ENCODE results near the gene ARHGAP11B.
A peak's percentile ranks its signal among the peaks of the same experiment; 100 is the strongest.
"Not testable (repeated sequence)": the region's sequence is repeated elsewhere in the genome, so short reads cannot be mapped to it uniquely, and the experiment has no call there.

The ARHGAP11B gene
- 2.3 reads per million, percentile 11 among the genes with 10 or more reads in this experiment for total RNA-seq

- not testable (repeated sequence) for H3K27me3 Mint-ChIP-seq; H3K9me3 Mint-ChIP-seq; H3K36me3 Mint-ChIP-seq; H3K4me1 ChIP-seq (ENCODE audit: control insufficient read depth in 2 of 2, insufficient read depth in 2 of 2, low read length in 2 of 2); H3K27me3 ChIP-seq (ENCODE audit: control insufficient read depth in 2 of 2, insufficient read depth in 2 of 2, low read length in 2 of 2); H3K9me3 ChIP-seq (ENCODE audit: control insufficient read depth in 2 of 3, low read length in 3 of 3); H3K36me3 ChIP-seq (ENCODE audit: control insufficient read depth in 2 of 3, insufficient read depth in 3 of 3, low read length in 3 of 3)
- Histone ChIP-seq H3K27ac (ENCODE audit: low read depth, low read length) (peak within 1 kb of the TSS; percentile 89), H3K4me3 (ENCODE audit: low read length) (peak within 1 kb of the TSS; percentile 69)
- DNase-seq, result peak; percentile 85 to 97 (median 96)
- ChIA-PET POLR2A (interaction anchor here (0.6 kb wide), 1 partner anchor 639 kb away, joined by 3 read pairs; no protein-coding TSS in a partner anchor), CTCF (interaction anchor here (0.6 kb wide), 1 partner anchor 849 kb away, joined by 3 read pairs; no protein-coding TSS in a partner anchor)
- Mint-ChIP-seq H3K27ac (peak within 1 kb of the TSS; percentile 90 to 100 (median 98)), H3K4me3 (peak within 1 kb of the TSS; percentile 92 to 100 (median 98)), H3K4me1 (peaks cover 4 to 28% (median 21%) of the 10 kb centered on the region in 7 donors)
- ATAC-seq, result peak; percentile 99
- intact Hi-C loops (cut with micrococcal nuclease), result loop anchor here in 1 of 2 donors (5.0 to 10.0 kb wide), 3 partner anchors 702 to 1242 kb away; partner anchors contain the start of gene KLF13
These were observed at the start of gene ARHGAP11B for GRCh38 chr15:30625436-30626193. TSS of gene ARHGAP11B (plus strand) at chr15:30626128.

- intact Hi-C loops (cut with micrococcal nuclease); H3K4me3 ChIP-seq (ENCODE audit: low read length); H3K4me1 ChIP-seq (ENCODE audit: control insufficient read depth in 2 of 2, insufficient read depth in 2 of 2, low read length in 2 of 2); CTCF ChIA-PET; H3K27ac ChIP-seq (ENCODE audit: low read depth, low read length); H3K27me3 Mint-ChIP-seq; DNase-seq; H3K27me3 ChIP-seq (ENCODE audit: control insufficient read depth in 2 of 2, insufficient read depth in 2 of 2, low read length in 2 of 2); H3K4me3 Mint-ChIP-seq; POLR2A ChIA-PET; H3K27ac Mint-ChIP-seq; H3K9me3 ChIP-seq (ENCODE audit: control insufficient read depth in 2 of 3, low read length in 3 of 3); H3K9me3 Mint-ChIP-seq; H3K36me3 ChIP-seq (ENCODE audit: control insufficient read depth in 2 of 3, insufficient read depth in 3 of 3, low read length in 3 of 3); H3K36me3 Mint-ChIP-seq; H3K4me1 Mint-ChIP-seq: not testable (repeated sequence)
- ATAC-seq, result peak; percentile 67
These were observed 46.4 kb upstream of the ARHGAP11B start for GRCh38 chr15:30579394-30579970.

GRCh38 chr15:30580716-30581115 lies 45.2 kb upstream of the ARHGAP11B start:
- H3K4me1 Mint-ChIP-seq; H3K36me3 Mint-ChIP-seq; H3K36me3 ChIP-seq (ENCODE audit: control insufficient read depth in 2 of 3, insufficient read depth in 3 of 3, low read length in 3 of 3); H3K9me3 Mint-ChIP-seq; H3K9me3 ChIP-seq (ENCODE audit: control insufficient read depth in 2 of 3, low read length in 3 of 3); H3K27me3 ChIP-seq (ENCODE audit: control insufficient read depth in 2 of 2, insufficient read depth in 2 of 2, low read length in 2 of 2); DNase-seq; POLR2A ChIA-PET; H3K27ac ChIP-seq (ENCODE audit: low read depth, low read length); H3K4me1 ChIP-seq (ENCODE audit: control insufficient read depth in 2 of 2, insufficient read depth in 2 of 2, low read length in 2 of 2); H3K4me3 Mint-ChIP-seq; ATAC-seq; intact Hi-C loops (cut with micrococcal nuclease); H3K4me3 ChIP-seq (ENCODE audit: low read length); CTCF ChIA-PET; H3K27ac Mint-ChIP-seq; H3K27me3 Mint-ChIP-seq: not testable (repeated sequence)

GRCh38 chr15:30598953-30599352 lies 27.0 kb upstream of the ARHGAP11B start:
- intact Hi-C loops (cut with micrococcal nuclease); H3K36me3 ChIP-seq (ENCODE audit: control insufficient read depth in 2 of 3, insufficient read depth in 3 of 3, low read length in 3 of 3); H3K4me3 ChIP-seq (ENCODE audit: low read length); ATAC-seq; H3K27me3 Mint-ChIP-seq; H3K36me3 Mint-ChIP-seq; H3K4me3 Mint-ChIP-seq; H3K27me3 ChIP-seq (ENCODE audit: control insufficient read depth in 2 of 2, insufficient read depth in 2 of 2, low read length in 2 of 2); H3K9me3 Mint-ChIP-seq; POLR2A ChIA-PET; H3K4me1 ChIP-seq (ENCODE audit: control insufficient read depth in 2 of 2, insufficient read depth in 2 of 2, low read length in 2 of 2); H3K4me1 Mint-ChIP-seq; H3K9me3 ChIP-seq (ENCODE audit: control insufficient read depth in 2 of 3, low read length in 3 of 3); H3K27ac Mint-ChIP-seq; H3K27ac ChIP-seq (ENCODE audit: low read depth, low read length); CTCF ChIA-PET: not testable (repeated sequence)
- DNase-seq, result peak in 4 of 9 donors; percentile 1 to 18 (median 7)

- H3K4me1 ChIP-seq (ENCODE audit: control insufficient read depth in 2 of 2, insufficient read depth in 2 of 2, low read length in 2 of 2); H3K27ac Mint-ChIP-seq; intact Hi-C loops (cut with micrococcal nuclease); CTCF ChIA-PET; H3K9me3 ChIP-seq (ENCODE audit: control insufficient read depth in 2 of 3, low read length in 3 of 3); POLR2A ChIA-PET; H3K4me1 Mint-ChIP-seq; H3K27me3 ChIP-seq (ENCODE audit: control insufficient read depth in 2 of 2, insufficient read depth in 2 of 2, low read length in 2 of 2); ATAC-seq; H3K27me3 Mint-ChIP-seq; H3K27ac ChIP-seq (ENCODE audit: low read depth, low read length); H3K4me3 ChIP-seq (ENCODE audit: low read length); H3K9me3 Mint-ChIP-seq; DNase-seq; H3K4me3 Mint-ChIP-seq; H3K36me3 Mint-ChIP-seq; H3K36me3 ChIP-seq (ENCODE audit: control insufficient read depth in 2 of 3, insufficient read depth in 3 of 3, low read length in 3 of 3): not testable (repeated sequence)
These were observed 22.1 kb upstream of the ARHGAP11B start, which contains the start of gene GOLGA8H for GRCh38 chr15:30603796-30604195. TSS of gene GOLGA8H (plus strand) at chr15:30604028. CDS start at chr15:30604126, 98 bp downstream.

GRCh38 chr15:30612271-30612670 lies 13.7 kb upstream of the ARHGAP11B start:
- H3K9me3 ChIP-seq (ENCODE audit: control insufficient read depth in 2 of 3, low read length in 3 of 3); H3K4me1 ChIP-seq (ENCODE audit: control insufficient read depth in 2 of 2, insufficient read depth in 2 of 2, low read length in 2 of 2); CTCF ChIA-PET; H3K27ac Mint-ChIP-seq; H3K36me3 ChIP-seq (ENCODE audit: control insufficient read depth in 2 of 3, insufficient read depth in 3 of 3, low read length in 3 of 3); H3K36me3 Mint-ChIP-seq; POLR2A ChIA-PET; H3K4me3 Mint-ChIP-seq; DNase-seq; H3K9me3 Mint-ChIP-seq; H3K4me1 Mint-ChIP-seq; H3K27ac ChIP-seq (ENCODE audit: low read depth, low read length); H3K27me3 ChIP-seq (ENCODE audit: control insufficient read depth in 2 of 2, insufficient read depth in 2 of 2, low read length in 2 of 2); intact Hi-C loops (cut with micrococcal nuclease); H3K4me3 ChIP-seq (ENCODE audit: low read length); ATAC-seq; H3K27me3 Mint-ChIP-seq: not testable (repeated sequence)

- H3K27me3 Mint-ChIP-seq; H3K9me3 ChIP-seq (ENCODE audit: control insufficient read depth in 2 of 3, low read length in 3 of 3); POLR2A ChIA-PET; H3K4me3 ChIP-seq (ENCODE audit: low read length); H3K4me1 ChIP-seq (ENCODE audit: control insufficient read depth in 2 of 2, insufficient read depth in 2 of 2, low read length in 2 of 2); H3K27ac ChIP-seq (ENCODE audit: low read depth, low read length); H3K9me3 Mint-ChIP-seq; ATAC-seq; H3K27me3 ChIP-seq (ENCODE audit: control insufficient read depth in 2 of 2, insufficient read depth in 2 of 2, low read length in 2 of 2); H3K36me3 ChIP-seq (ENCODE audit: control insufficient read depth in 2 of 3, insufficient read depth in 3 of 3, low read length in 3 of 3); H3K4me3 Mint-ChIP-seq; H3K36me3 Mint-ChIP-seq; CTCF ChIA-PET; H3K27ac Mint-ChIP-seq: not testable (repeated sequence)
- DNase-seq, result peak in 2 of 9 donors; percentile 16 to 19
- intact Hi-C loops (cut with micrococcal nuclease), result loop anchor here in 1 of 2 donors (10.0 kb wide), 1 partner anchor 813 kb away; no protein-coding TSS in a partner anchor
- H3K4me1 Mint-ChIP-seq, result peaks cover 0 to 16% (median 10%) of the 10 kb centered on the region in 7 donors
These were observed 4.6 kb upstream of the ARHGAP11B start for GRCh38 chr15:30621342-30621741.
